Activated B cell treated with CpG ODN at 0.5 μM for 24 hours (primary cell): ENCODE measurements around the gene RNF133. TPM values are rescaled to one million over a fixed set of nuclear protein-coding genes. Genes with fewer than 3 reads are reported as not detected.

Source experiments
- ATAC-seq: fragments of 200-7000 bp; cut with Tn5 transposase; one replicate; pipeline ENCODE4 v1.10.0; 2021; ENCODE audit warnings: low read depth, mild to moderate bottlenecking, moderate library complexity
- CTCF ChIA-PET: fragments of 350-600 bp; sonication (Branson Sonifier 250); formaldehyde crosslinking; loops from one replicate; lab custom pipeline; 2021; ENCODE audit warnings: antibody characterized with exemption; lab: Charles Lee
- POLR2A ChIA-PET: fragments of 350-600 bp; sonication (Branson Sonifier 250); formaldehyde crosslinking; loops from one replicate; lab custom pipeline; 2021; ENCODE audit warnings: antibody characterized with exemption; lab: Charles Lee
- DNase-seq: peaks from one replicate; pipeline ENCODE4 v3.0.0; 2022
- H3K27ac Mint-ChIP-seq: one replicate; pipeline ENCODE4 v1.8.0; 2020; ENCODE audit warnings: mixed read lengths
- H3K27me3 Mint-ChIP-seq: one replicate; pipeline ENCODE4 v1.8.0; 2021; ENCODE audit warnings: mixed read lengths
- H3K36me3 Mint-ChIP-seq: one replicate; pipeline ENCODE4 v1.8.0; 2021; ENCODE audit warnings: low read depth, mixed read lengths
- H3K4me1 Mint-ChIP-seq: one replicate; pipeline ENCODE4 v1.8.0; 2021; ENCODE audit warnings: mixed read lengths
- H3K4me3 Mint-ChIP-seq: one replicate; pipeline ENCODE4 v1.8.0; 2020; ENCODE audit warnings: mild to moderate bottlenecking, mixed read lengths
- H3K9me3 Mint-ChIP-seq: one replicate; pipeline ENCODE4 v1.8.0; 2020; ENCODE audit warnings: mixed read lengths
- CTCF ChIP-seq: fragments of 200-600 bp; IDR thresholded peaks from one replicate; pipeline ENCODE4 v1.8.0; 2022; ENCODE audit warnings: antibody characterized with exemption, mild to moderate bottlenecking
- intact Hi-C: fragments of 100-400 bp; cut with micrococcal nuclease; formaldehyde crosslinking; loops from one replicate; pipeline ENCODE4 v1.15.1; 2024
- total RNA-seq: library from RNA; stranded (reverse); gene quantifications from 2 replicates; pipeline ENCODE4 v1.2.3, GENCODE V29; 2022

RNF133 gene
- total RNA-seq, 1 donor from 2014 or later, result not detected

GRCh38 chr7:122706836-122707235, 7.9 kb upstream of the RNF133 start:
- Mint-ChIP-seq H3K4me3 (no peak overlapping the region), H3K27ac (no peak overlapping the region), H3K9me3 (peaks cover 3% of the 10 kb centered on the region), H3K36me3 (no peaks in the 10 kb centered on the region), H3K27me3 (no peaks in the 10 kb centered on the region), H3K4me1 (no peaks in the 10 kb centered on the region)
- ATAC-seq (no peak), DNase-seq (no peak)
- no peak for TF ChIP-seq CTCF
- intact Hi-C loops, result no loop called here
- ChIA-PET POLR2A (no interaction called here), CTCF (no interaction called here)

GRCh38 chr7:122702872-122703510, 4.1 kb upstream of the RNF133 start, which contains the start of gene RNF148:
Gene RNF148 (minus strand): TSS chr7:122702922. CDS start chr7:122702750, 172 bp downstream.
- ATAC-seq (no peak), DNase-seq (no peak)
- TF ChIP-seq CTCF, result no peak
- H3K27me3 Mint-ChIP-seq, result no peaks in the 10 kb centered on the region
- CTCF ChIA-PET, result no interaction called here
- H3K9me3 Mint-ChIP-seq, result peaks cover 4% of the 10 kb centered on the region
- POLR2A ChIA-PET, result no interaction called here
- H3K36me3 Mint-ChIP-seq, result no peaks in the 10 kb centered on the region
- no peak within 1 kb of the TSS for H3K27ac Mint-ChIP-seq
- no peak within 1 kb of the TSS for H3K4me3 Mint-ChIP-seq
- H3K4me1 Mint-ChIP-seq, result no peaks in the 10 kb centered on the region
- intact Hi-C loops, result no loop called here

- intact Hi-C loops, result no loop called here
- DNase-seq (no peak), ATAC-seq (no peak)
- POLR2A ChIA-PET, result no interaction called here
- Mint-ChIP-seq H3K4me1 (no peaks in the 10 kb centered on the region), H3K9me3 (peaks cover 9% of the 10 kb centered on the region), H3K4me3 (no peak overlapping the region), H3K36me3 (no peaks in the 10 kb centered on the region), H3K27ac (no peak overlapping the region), H3K27me3 (no peaks in the 10 kb centered on the region)
- TF ChIP-seq CTCF, result no peak
- CTCF ChIA-PET, result no interaction called here
Observed at GRCh38 chr7:122695816-122696215, 3.1 kb downstream of the RNF133 start.

- TF ChIP-seq CTCF, result no peak
- H3K27ac Mint-ChIP-seq, result no peak overlapping the region
- no peaks in the 10 kb centered on the region for H3K4me1 Mint-ChIP-seq
- intact Hi-C loops, result no loop called here
- H3K27me3 Mint-ChIP-seq, result no peaks in the 10 kb centered on the region
- H3K9me3 Mint-ChIP-seq, result peaks cover 5% of the 10 kb centered on the region
- H3K4me3 Mint-ChIP-seq, result no peak overlapping the region
- ChIA-PET CTCF (no interaction called here), POLR2A (no interaction called here)
- DNase-seq, result no peak
- ATAC-seq, result no peak
- no peaks in the 10 kb centered on the region for H3K36me3 Mint-ChIP-seq
Observed at GRCh38 chr7:122694697-122695096, 4.2 kb downstream of the RNF133 start.

GRCh38 chr7:122692769-122693309, 6.1 kb downstream of the RNF133 start:
- Mint-ChIP-seq H3K27me3 (no peaks in the 10 kb centered on the region), H3K36me3 (no peaks in the 10 kb centered on the region), H3K4me3 (no peak overlapping the region), H3K9me3 (peaks cover 5% of the 10 kb centered on the region), H3K27ac (no peak overlapping the region), H3K4me1 (no peaks in the 10 kb centered on the region)
- DNase-seq, result no peak
- no peak for TF ChIP-seq CTCF
- CTCF ChIA-PET, result no interaction called here
- intact Hi-C loops, result no loop called here
- POLR2A ChIA-PET, result no interaction called here
- no peak for ATAC-seq
